ENCODE measurements around the gene PIGT. TPM values are rescaled to one million over a fixed set of nuclear protein-coding genes. Genes with fewer than 3 reads are reported as not detected.

PIGT gene
- total RNA-seq, 1 donor from 2014 or later: 66.3 TPM

GRCh38 chr20:45407783-45408645, 7.9 kb upstream of the PIGT start, which contains the start of gene DBNDD2:
TSS of gene DBNDD2 (plus strand) at chr20:45408289. CDS start at chr20:45408468, 179 bp downstream.
- intact Hi-C loops (cut with DNase I): no loop called here
- no peaks in the 10 kb centered on the region for H3K27me3 ChIP-seq
- DNase-seq: no peak
- no peak for ATAC-seq
- peaks cover 18% of the 10 kb centered on the region for H3K4me1 ChIP-seq
- TF ChIP-seq CTCF (IDR thresholded peaks at IDR 0.05): no peak
- H3K36me3 ChIP-seq: peaks cover 33% of the 10 kb centered on the region
- H3K4me3 ChIP-seq: peak within 1 kb of the TSS; percentile 86
- peak within 1 kb of the TSS; percentile 88 for H3K27ac ChIP-seq
- H3K9me3 ChIP-seq: no peaks in the 10 kb centered on the region

GRCh38 chr20:45408646-45409213, 7.2 kb upstream of the PIGT start:
- Histone ChIP-seq H3K36me3 (peaks cover 33% of the 10 kb centered on the region), H3K4me3 (no peak overlapping the region), H3K9me3 (no peaks in the 10 kb centered on the region), H3K27ac (no peak overlapping the region), H3K27me3 (no peaks in the 10 kb centered on the region), H3K4me1 (peaks cover 18% of the 10 kb centered on the region)
- no peak for TF ChIP-seq CTCF (IDR thresholded peaks at IDR 0.05)
- intact Hi-C loops (cut with DNase I): no loop called here
- DNase-seq (no peak), ATAC-seq (peak; percentile 42)

- no peak for TF ChIP-seq CTCF (IDR thresholded peaks at IDR 0.05)
- H3K4me3 ChIP-seq: no peak overlapping the region
- H3K27ac ChIP-seq: no peak overlapping the region
- H3K4me1 ChIP-seq: peaks cover 18% of the 10 kb centered on the region
- intact Hi-C loops (cut with DNase I): loop anchor here (5.0 kb wide), 1 partner anchor 32 kb away; the partner anchor contains the start of gene TP53TG5
- H3K9me3 ChIP-seq: no peaks in the 10 kb centered on the region
- H3K27me3 ChIP-seq: no peaks in the 10 kb centered on the region
- peaks cover 33% of the 10 kb centered on the region for H3K36me3 ChIP-seq
- no peak for DNase-seq
- ATAC-seq: no peak
These were observed 6.2 kb upstream of the PIGT start for GRCh38 chr20:45409521-45410272.

DNA sequence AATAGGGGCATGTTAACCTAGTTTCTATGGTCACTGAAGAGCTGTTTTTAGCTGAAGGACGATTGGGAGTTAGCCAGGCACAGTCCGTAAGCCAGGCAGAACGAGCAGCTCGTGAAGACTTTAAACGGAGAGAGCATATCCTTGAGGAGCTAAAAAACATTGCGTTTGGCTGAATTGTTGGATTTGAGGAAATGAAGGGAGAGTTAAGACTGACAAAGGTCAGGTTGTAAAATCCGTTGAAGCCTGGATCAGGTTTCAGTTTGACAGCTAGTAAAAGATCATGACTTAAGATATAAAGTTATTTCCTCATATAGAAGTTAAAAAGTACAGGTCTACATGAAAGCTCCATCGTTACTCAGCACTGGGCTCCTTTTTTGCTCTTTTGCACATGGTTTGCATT, 5.1 kb upstream of the PIGT start:
- Histone ChIP-seq H3K36me3 (peaks cover 33% of the 10 kb centered on the region), H3K9me3 (no peaks in the 10 kb centered on the region), H3K4me1 (peaks cover 14% of the 10 kb centered on the region), H3K27ac (no peak overlapping the region), H3K4me3 (no peak overlapping the region), H3K27me3 (no peaks in the 10 kb centered on the region)
- ATAC-seq (no peak), DNase-seq (no peak)
- no peak for TF ChIP-seq CTCF (IDR thresholded peaks at IDR 0.05)
- intact Hi-C loops (cut with DNase I): loop anchor here (5.0 kb wide), 1 partner anchor 34 kb away; the partner anchor contains the start of gene TP53TG5

GRCh38 chr20:45412653-45413052, 3.3 kb upstream of the PIGT start:
- TF ChIP-seq CTCF (IDR thresholded peaks at IDR 0.05): no peak
- ATAC-seq: no peak
- intact Hi-C loops (cut with DNase I): loop anchor here (5.0 kb wide), 1 partner anchor 35 kb away; the partner anchor contains the start of gene TP53TG5

More at GRCh38 chr20:45412653-45413052, 3.3 kb upstream of the PIGT start:
- peaks cover 33% of the 10 kb centered on the region for H3K36me3 ChIP-seq
- H3K27me3 ChIP-seq: no peaks in the 10 kb centered on the region
- H3K4me1 ChIP-seq: peaks cover 21% of the 10 kb centered on the region
- H3K4me3 ChIP-seq: no peak overlapping the region
- no peaks in the 10 kb centered on the region for H3K9me3 ChIP-seq
- no peak for DNase-seq
- no peak overlapping the region for H3K27ac ChIP-seq
